DND-41 (cell line): ENCODE data around the gene KIAA1958.

Experiments used
- ATAC-seq: fragments of 200-7000 bp; cut with Tn5 transposase; 3 replicates; pipeline ENCODE4 v1.9.1; 2021; ENCODE audit warnings: low read depth; ENCODE audit not compliant: insufficient read depth
- DNase-seq: peaks from one replicate; pipeline ENCODE4 v3.0.0-alpha.2; 2020
- H2AFZ ChIP-seq: 2 replicates; pipeline ENCODE4 v1.6.0; 2012; ENCODE audit warnings: low read depth, low read length
- H3K27ac ChIP-seq: 2 replicates; pipeline ENCODE4 v1.5.1; 2012; ENCODE audit warnings: low read length, inconsistent platforms
- H3K27me3 ChIP-seq: fragments of 200-600 bp; sonication (generic); 2 replicates; pipeline ENCODE4 v1.6.0; 2012; ENCODE audit warnings: low read length, mild to moderate bottlenecking, inconsistent platforms; ENCODE audit not compliant: insufficient read depth, poor library complexity
- H3K36me3 ChIP-seq: 2 replicates; pipeline ENCODE4 v1.5.1; 2012; ENCODE audit warnings: low read length, inconsistent platforms; ENCODE audit not compliant: insufficient read depth
- H3K4me1 ChIP-seq: 2 replicates; pipeline ENCODE4 v1.5.1; 2012; ENCODE audit warnings: mild to moderate bottlenecking, low read length; ENCODE audit not compliant: insufficient read depth
- H3K4me2 ChIP-seq: 2 replicates; pipeline ENCODE4 v1.6.0; 2012; ENCODE audit warnings: mild to moderate bottlenecking, moderate library complexity, low read length, inconsistent platforms; ENCODE audit not compliant: insufficient read depth
- H3K4me3 ChIP-seq, 2 experiments: fragments of 200-600 bp in 1 of 2; shearing (Covaris generic) in 1 of 2; 2 replicates each; pipeline ENCODE4 v1.5.1; 2012 to 2016; ENCODE audit warnings: inconsistent platforms in 2 of 2, low read length in 2 of 2, mild to moderate bottlenecking in 2 of 2, low read depth in 1 of 2, moderate library complexity in 1 of 2
- H3K79me2 ChIP-seq: 2 replicates; pipeline ENCODE4 v1.6.0; 2012; ENCODE audit warnings: low read length, inconsistent platforms; ENCODE audit not compliant: insufficient read depth
- H3K9ac ChIP-seq: 2 replicates; pipeline ENCODE4 v1.6.0; 2012; ENCODE audit warnings: low read depth, mild to moderate bottlenecking, inconsistent platforms, low read length, moderate library complexity
- H3K9me3 ChIP-seq: 2 replicates; pipeline ENCODE4 v1.5.1; 2012; ENCODE audit warnings: low read length, moderate library complexity, mild to moderate bottlenecking, inconsistent platforms; ENCODE audit not compliant: insufficient read depth, severe bottlenecking
- H4K20me1 ChIP-seq: 2 replicates; pipeline ENCODE4 v1.6.0; 2012; ENCODE audit warnings: low read length; ENCODE audit not compliant: insufficient read depth
- EZH2 ChIP-seq: IDR thresholded peaks from 3 replicates; pipeline ENCODE4 v1.6.1; 2012; ENCODE audit warnings: borderline replicate concordance, low read depth, mild to moderate bottlenecking, moderate library complexity, low read length, inconsistent platforms; ENCODE audit not compliant: severe bottlenecking
- TF ChIP-seq, protein P1 (sequence below): IDR thresholded peaks from 2 replicates; pipeline ENCODE4 v1.5.1; 2012; ENCODE audit warnings: borderline replicate concordance, low read length, moderate library complexity, mild to moderate bottlenecking; ENCODE audit not compliant: poor library complexity, severe bottlenecking; ENCODE audit errors: extremely low read depth

KIAA1958 gene

DNA sequence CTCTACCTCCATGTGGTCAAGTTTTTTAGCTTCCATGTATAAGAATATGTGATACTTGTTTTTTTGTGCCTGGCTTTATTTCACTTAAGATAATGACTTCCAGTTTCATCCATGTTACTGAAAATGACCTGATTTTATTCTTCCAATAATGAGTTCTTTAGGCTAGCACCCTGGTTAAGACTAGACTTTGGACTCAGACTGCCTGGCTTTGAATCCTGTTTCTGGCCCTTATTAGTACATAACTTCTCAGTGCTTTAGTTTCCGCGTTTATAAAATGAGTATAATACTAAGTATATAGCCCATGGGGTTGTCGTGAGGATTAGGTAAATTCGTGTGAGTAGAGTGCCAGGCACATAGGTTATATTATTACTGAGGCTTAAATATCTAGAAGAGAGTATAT, 18.5 kb downstream of the KIAA1958 start:
- H3K9me3 ChIP-seq: no peaks in the 10 kb centered on the region

DNA sequence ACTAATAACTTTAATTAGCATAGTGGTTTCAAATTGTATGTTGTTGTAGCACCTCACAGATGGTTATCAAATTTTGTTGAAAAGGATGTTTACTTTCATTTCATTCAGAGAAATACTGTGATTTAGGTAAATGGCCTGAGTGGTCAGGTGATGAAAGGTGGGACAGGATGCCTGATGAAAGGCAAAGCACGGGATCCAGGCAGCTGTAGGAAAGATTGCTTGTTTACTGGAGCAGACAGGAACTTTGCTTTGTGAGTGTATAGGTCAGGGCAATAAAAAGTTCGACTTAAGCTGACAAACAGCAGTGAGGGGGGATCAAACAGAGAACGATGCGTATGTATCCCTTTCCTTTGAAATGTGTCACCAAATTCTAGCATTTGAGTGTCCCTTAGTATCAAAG, 19.0 kb downstream of the KIAA1958 start:
- Histone ChIP-seq H3K27me3 (no peaks in the 10 kb centered on the region), H3K9ac (no peak overlapping the region), H3K4me1 (peaks cover 5% of the 10 kb centered on the region; the same call in 1 of the 2 replicates), H3K9me3 (no peaks in the 10 kb centered on the region), H3K36me3 (no peaks in the 10 kb centered on the region), H2AFZ (no peak overlapping the region), H4K20me1 (peaks cover 37% of the 10 kb centered on the region), H3K4me3 (no peak overlapping the region), H3K27ac (no peak overlapping the region), H3K4me2 (no peak overlapping the region), H3K79me2 (peaks cover 92% of the 10 kb centered on the region)
- ATAC-seq: no peak
- no peak for TF ChIP-seq EZH2
- TF ChIP-seq, protein P1, sequence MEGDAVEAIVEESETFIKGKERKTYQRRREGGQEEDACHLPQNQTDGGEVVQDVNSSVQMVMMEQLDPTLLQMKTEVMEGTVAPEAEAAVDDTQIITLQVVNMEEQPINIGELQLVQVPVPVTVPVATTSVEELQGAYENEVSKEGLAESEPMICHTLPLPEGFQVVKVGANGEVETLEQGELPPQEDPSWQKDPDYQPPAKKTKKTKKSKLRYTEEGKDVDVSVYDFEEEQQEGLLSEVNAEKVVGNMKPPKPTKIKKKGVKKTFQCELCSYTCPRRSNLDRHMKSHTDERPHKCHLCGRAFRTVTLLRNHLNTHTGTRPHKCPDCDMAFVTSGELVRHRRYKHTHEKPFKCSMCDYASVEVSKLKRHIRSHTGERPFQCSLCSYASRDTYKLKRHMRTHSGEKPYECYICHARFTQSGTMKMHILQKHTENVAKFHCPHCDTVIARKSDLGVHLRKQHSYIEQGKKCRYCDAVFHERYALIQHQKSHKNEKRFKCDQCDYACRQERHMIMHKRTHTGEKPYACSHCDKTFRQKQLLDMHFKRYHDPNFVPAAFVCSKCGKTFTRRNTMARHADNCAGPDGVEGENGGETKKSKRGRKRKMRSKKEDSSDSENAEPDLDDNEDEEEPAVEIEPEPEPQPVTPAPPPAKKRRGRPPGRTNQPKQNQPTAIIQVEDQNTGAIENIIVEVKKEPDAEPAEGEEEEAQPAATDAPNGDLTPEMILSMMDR: no peak
- DNase-seq: no peak

More for the DNA sequence above, 18.5 kb downstream of the KIAA1958 start:
- no peaks in the 10 kb centered on the region for H3K27me3 ChIP-seq
- ATAC-seq: no peak
- H2AFZ ChIP-seq: no peak overlapping the region
- peaks cover 35% of the 10 kb centered on the region; the same call in 1 of the 2 replicates for H4K20me1 ChIP-seq
- peaks cover 91% of the 10 kb centered on the region for H3K79me2 ChIP-seq
- no peaks in the 10 kb centered on the region for H3K36me3 ChIP-seq
- TF ChIP-seq EZH2: no peak
- TF ChIP-seq, protein P1: no peak
- H3K4me1 ChIP-seq: peaks cover 5% of the 10 kb centered on the region; the same call in 1 of the 2 replicates
- H3K4me3 ChIP-seq: no peak overlapping the region
- no peak overlapping the region for H3K4me2 ChIP-seq
- H3K27ac ChIP-seq: no peak overlapping the region
- no peak for DNase-seq
- no peak overlapping the region for H3K9ac ChIP-seq

DNA sequence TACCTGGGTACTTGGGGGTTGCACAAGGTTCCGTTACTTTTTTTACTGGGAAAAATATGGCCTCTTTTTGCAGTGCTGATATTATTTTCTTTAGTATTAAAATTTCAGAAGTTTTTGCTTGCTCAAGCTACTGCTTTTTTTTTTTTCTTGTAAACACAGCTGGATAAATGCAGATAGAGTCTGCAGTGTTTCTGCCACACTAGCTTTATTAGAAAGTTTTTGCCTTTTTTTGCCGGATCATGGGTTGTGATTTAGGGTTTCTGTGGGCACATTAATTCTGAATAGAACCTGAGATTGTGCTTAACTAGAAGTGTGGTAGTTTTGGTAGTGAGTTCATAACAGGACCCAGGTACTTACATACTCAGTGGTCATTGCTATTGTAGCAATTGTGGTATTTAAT, 19.9 kb downstream of the KIAA1958 start:
- Histone ChIP-seq H3K27me3 (no peaks in the 10 kb centered on the region), H2AFZ (no peak overlapping the region), H3K4me2 (no peak overlapping the region), H4K20me1 (peaks cover 44% of the 10 kb centered on the region), H3K9ac (no peak overlapping the region), H3K4me1 (peaks cover 5% of the 10 kb centered on the region; the same call in 1 of the 2 replicates), H3K79me2 (peaks cover 91% of the 10 kb centered on the region), H3K36me3 (no peaks in the 10 kb centered on the region), H3K4me3 (no peak overlapping the region), H3K9me3 (no peaks in the 10 kb centered on the region), H3K27ac (no peak overlapping the region)
- DNase-seq (no peak), ATAC-seq (no peak)
- no peak for TF ChIP-seq EZH2
- TF ChIP-seq, protein P1: no peak
